ENCODE results near the gene FAM111B.
A peak's percentile ranks its signal among the peaks of the same experiment; 100 is the strongest.
"Not testable (repeated sequence)": the region's sequence is repeated elsewhere in the genome, so short reads cannot be mapped to it uniquely, and the experiment has no call there.

The FAM111B gene

GRCh38 chr11:59088162-59088561 is 18.9 kb upstream of the FAM111B start:
- H3K9ac ChIP-seq (ENCODE audit: low read length), result no peak overlapping the region
- H4K20me1 ChIP-seq (ENCODE audit: insufficient read depth, low read length), result no peaks in the 10 kb centered on the region
- H3K9me3 ChIP-seq (ENCODE audit: insufficient read depth, low read length), result no peaks in the 10 kb centered on the region
- no peak overlapping the region for H3K27ac ChIP-seq (ENCODE audit: low read length)
- H3K79me2 ChIP-seq (ENCODE audit: low read length), result no peaks in the 10 kb centered on the region
- no peaks in the 10 kb centered on the region for H3K36me3 ChIP-seq (replicated peaks; ENCODE audit: low read depth, low read length)
- TF ChIP-seq CTCF (IDR thresholded peaks at IDR 0.05; ENCODE audit: low read depth, low read length) (no peak), EZH2phosphoT487 (IDR thresholded peaks at IDR 0.05; ENCODE audit: low read depth) (no peak)
- H3K4me1 ChIP-seq (ENCODE audit: low read length), result peaks cover 14% of the 10 kb centered on the region
- H2AFZ ChIP-seq (ENCODE audit: low read depth, low read length), result no peak overlapping the region
- no peak overlapping the region for H3K4me2 ChIP-seq (ENCODE audit: low read length)
- peaks cover 26% of the 10 kb centered on the region for H3K27me3 ChIP-seq (ENCODE audit: low read depth, low read length)
- no peak overlapping the region for H3K4me3 ChIP-seq (ENCODE audit: low read length)

GRCh38 chr11:59093576-59093975 is 13.5 kb upstream of the FAM111B start:
- H2AFZ ChIP-seq (ENCODE audit: low read depth, low read length); H3K4me3 ChIP-seq (ENCODE audit: low read length); H3K9me3 ChIP-seq (ENCODE audit: insufficient read depth, low read length); H3K4me2 ChIP-seq (ENCODE audit: low read length); H3K79me2 ChIP-seq (ENCODE audit: low read length); H3K27ac ChIP-seq (ENCODE audit: low read length); H3K9ac ChIP-seq (ENCODE audit: low read length); H4K20me1 ChIP-seq (ENCODE audit: insufficient read depth, low read length); H3K36me3 ChIP-seq (replicated peaks; ENCODE audit: low read depth, low read length): not testable (repeated sequence)
- Histone ChIP-seq H3K27me3 (ENCODE audit: low read depth, low read length) (peaks cover 23% of the 10 kb centered on the region; the same call in 1 of the 2 replicates), H3K4me1 (ENCODE audit: low read length) (peaks cover 28% of the 10 kb centered on the region)

GRCh38 chr11:59095225-59095624 is 11.8 kb upstream of the FAM111B start:
- not testable (repeated sequence) for H3K9me3 ChIP-seq (ENCODE audit: insufficient read depth, low read length); H3K9ac ChIP-seq (ENCODE audit: low read length); H3K79me2 ChIP-seq (ENCODE audit: low read length); H3K4me3 ChIP-seq (ENCODE audit: low read length); H3K27ac ChIP-seq (ENCODE audit: low read length); H4K20me1 ChIP-seq (ENCODE audit: insufficient read depth, low read length); H2AFZ ChIP-seq (ENCODE audit: low read depth, low read length); H3K36me3 ChIP-seq (replicated peaks; ENCODE audit: low read depth, low read length)
- H3K27me3 ChIP-seq (ENCODE audit: low read depth, low read length), result peaks cover 33% of the 10 kb centered on the region
- peak overlapping the region; percentile 48 for H3K4me2 ChIP-seq (ENCODE audit: low read length)
- H3K4me1 ChIP-seq (ENCODE audit: low read length), result peaks cover 24% of the 10 kb centered on the region

- not testable (repeated sequence) for H3K36me3 ChIP-seq (replicated peaks; ENCODE audit: low read depth, low read length); H3K79me2 ChIP-seq (ENCODE audit: low read length); H3K4me3 ChIP-seq (ENCODE audit: low read length); H3K9ac ChIP-seq (ENCODE audit: low read length); H2AFZ ChIP-seq (ENCODE audit: low read depth, low read length); H3K4me2 ChIP-seq (ENCODE audit: low read length); H3K27ac ChIP-seq (ENCODE audit: low read length); H4K20me1 ChIP-seq (ENCODE audit: insufficient read depth, low read length); H3K9me3 ChIP-seq (ENCODE audit: insufficient read depth, low read length)
- peaks cover 36% of the 10 kb centered on the region for H3K27me3 ChIP-seq (ENCODE audit: low read depth, low read length)
- H3K4me1 ChIP-seq (ENCODE audit: low read length), result peaks cover 21% of the 10 kb centered on the region
These were observed 11.0 kb upstream of the FAM111B start for GRCh38 chr11:59095972-59096575.

GRCh38 chr11:59097113-59097708 is 9.8 kb upstream of the FAM111B start:
- peak; percentile 74 for TF ChIP-seq CTCF (IDR thresholded peaks at IDR 0.05; ENCODE audit: low read depth, low read length)
- no peak for TF ChIP-seq EZH2phosphoT487 (IDR thresholded peaks at IDR 0.05; ENCODE audit: low read depth)
- no peaks in the 10 kb centered on the region for H4K20me1 ChIP-seq (ENCODE audit: insufficient read depth, low read length)
- no peak overlapping the region for H3K9ac ChIP-seq (ENCODE audit: low read length)
- no peak overlapping the region for H3K27ac ChIP-seq (ENCODE audit: low read length)
- H3K4me1 ChIP-seq (ENCODE audit: low read length), result peaks cover 26% of the 10 kb centered on the region
- H3K4me2 ChIP-seq (ENCODE audit: low read length), result peak overlapping the region; percentile 40
- H3K4me3 ChIP-seq (ENCODE audit: low read length), result peak overlapping the region; percentile 23
- no peaks in the 10 kb centered on the region for H3K79me2 ChIP-seq (ENCODE audit: low read length)
- no peak overlapping the region for H2AFZ ChIP-seq (ENCODE audit: low read depth, low read length)
- H3K9me3 ChIP-seq (ENCODE audit: insufficient read depth, low read length), result no peaks in the 10 kb centered on the region
- H3K27me3 ChIP-seq (ENCODE audit: low read depth, low read length), result peaks cover 35% of the 10 kb centered on the region
- H3K36me3 ChIP-seq (replicated peaks; ENCODE audit: low read depth, low read length), result no peaks in the 10 kb centered on the region

- H4K20me1 ChIP-seq (ENCODE audit: insufficient read depth, low read length); H3K4me2 ChIP-seq (ENCODE audit: low read length); H3K36me3 ChIP-seq (replicated peaks; ENCODE audit: low read depth, low read length); H3K27ac ChIP-seq (ENCODE audit: low read length); H3K9ac ChIP-seq (ENCODE audit: low read length); H2AFZ ChIP-seq (ENCODE audit: low read depth, low read length); H3K9me3 ChIP-seq (ENCODE audit: insufficient read depth, low read length); H3K4me3 ChIP-seq (ENCODE audit: low read length); H3K79me2 ChIP-seq (ENCODE audit: low read length): not testable (repeated sequence)
- Histone ChIP-seq H3K4me1 (ENCODE audit: low read length) (peaks cover 32% of the 10 kb centered on the region), H3K27me3 (ENCODE audit: low read depth, low read length) (peaks cover 27% of the 10 kb centered on the region)
These were observed 9.1 kb upstream of the FAM111B start for GRCh38 chr11:59097938-59098337.

All from OCI-LY3 (cell line).